ENCODE measurements around the gene MBOAT2.

Gene MBOAT2

GRCh38 chr2:8850845-8851487, 152.5 kb downstream of the MBOAT2 start:
- TF ChIP-seq, protein P1, sequence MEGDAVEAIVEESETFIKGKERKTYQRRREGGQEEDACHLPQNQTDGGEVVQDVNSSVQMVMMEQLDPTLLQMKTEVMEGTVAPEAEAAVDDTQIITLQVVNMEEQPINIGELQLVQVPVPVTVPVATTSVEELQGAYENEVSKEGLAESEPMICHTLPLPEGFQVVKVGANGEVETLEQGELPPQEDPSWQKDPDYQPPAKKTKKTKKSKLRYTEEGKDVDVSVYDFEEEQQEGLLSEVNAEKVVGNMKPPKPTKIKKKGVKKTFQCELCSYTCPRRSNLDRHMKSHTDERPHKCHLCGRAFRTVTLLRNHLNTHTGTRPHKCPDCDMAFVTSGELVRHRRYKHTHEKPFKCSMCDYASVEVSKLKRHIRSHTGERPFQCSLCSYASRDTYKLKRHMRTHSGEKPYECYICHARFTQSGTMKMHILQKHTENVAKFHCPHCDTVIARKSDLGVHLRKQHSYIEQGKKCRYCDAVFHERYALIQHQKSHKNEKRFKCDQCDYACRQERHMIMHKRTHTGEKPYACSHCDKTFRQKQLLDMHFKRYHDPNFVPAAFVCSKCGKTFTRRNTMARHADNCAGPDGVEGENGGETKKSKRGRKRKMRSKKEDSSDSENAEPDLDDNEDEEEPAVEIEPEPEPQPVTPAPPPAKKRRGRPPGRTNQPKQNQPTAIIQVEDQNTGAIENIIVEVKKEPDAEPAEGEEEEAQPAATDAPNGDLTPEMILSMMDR (conservative IDR thresholded peaks at IDR 0.05; ENCODE audit: low read depth, low read length) = no peak
- no peaks in the 10 kb centered on the region for H3K27me3 ChIP-seq (ENCODE audit: insufficient read depth, low read depth)
- no peaks in the 10 kb centered on the region for H4K20me1 ChIP-seq (ENCODE audit: insufficient read depth)
- no peak overlapping the region for H2AFZ ChIP-seq (ENCODE audit: low read depth)
- H3K9ac ChIP-seq = no peak overlapping the region
- no peaks in the 10 kb centered on the region for H3K4me1 ChIP-seq (ENCODE audit: low read depth, poor library complexity, severe bottlenecking)
- H3K4me2 ChIP-seq = no peak overlapping the region
- no peaks in the 10 kb centered on the region for H3K36me3 ChIP-seq (ENCODE audit: insufficient read depth)
- H3K27ac ChIP-seq = no peak overlapping the region
- H3K79me2 ChIP-seq (ENCODE audit: insufficient read depth, low read depth) = no peaks in the 10 kb centered on the region
- no peak overlapping the region for H3K4me3 ChIP-seq (IDR thresholded peaks at IDR 0.05; ENCODE audit: insufficient read depth, low read depth, low read length)

GRCh38 chr2:8849327-8849726, 154.2 kb downstream of the MBOAT2 start:
- Histone ChIP-seq H4K20me1 (ENCODE audit: insufficient read depth) (no peaks in the 10 kb centered on the region), H3K4me3 (IDR thresholded peaks at IDR 0.05; ENCODE audit: insufficient read depth, low read depth, low read length) (no peak overlapping the region), H3K27me3 (ENCODE audit: insufficient read depth, low read depth) (no peaks in the 10 kb centered on the region), H3K79me2 (ENCODE audit: insufficient read depth, low read depth) (no peaks in the 10 kb centered on the region), H3K36me3 (ENCODE audit: insufficient read depth) (no peaks in the 10 kb centered on the region), H3K4me1 (ENCODE audit: low read depth, poor library complexity, severe bottlenecking) (no peaks in the 10 kb centered on the region), H3K4me2 (no peak overlapping the region), H3K27ac (no peak overlapping the region), H2AFZ (ENCODE audit: low read depth) (no peak overlapping the region), H3K9ac (no peak overlapping the region)
- TF ChIP-seq, protein P1 (conservative IDR thresholded peaks at IDR 0.05; ENCODE audit: low read depth, low read length) = no peak

DNA sequence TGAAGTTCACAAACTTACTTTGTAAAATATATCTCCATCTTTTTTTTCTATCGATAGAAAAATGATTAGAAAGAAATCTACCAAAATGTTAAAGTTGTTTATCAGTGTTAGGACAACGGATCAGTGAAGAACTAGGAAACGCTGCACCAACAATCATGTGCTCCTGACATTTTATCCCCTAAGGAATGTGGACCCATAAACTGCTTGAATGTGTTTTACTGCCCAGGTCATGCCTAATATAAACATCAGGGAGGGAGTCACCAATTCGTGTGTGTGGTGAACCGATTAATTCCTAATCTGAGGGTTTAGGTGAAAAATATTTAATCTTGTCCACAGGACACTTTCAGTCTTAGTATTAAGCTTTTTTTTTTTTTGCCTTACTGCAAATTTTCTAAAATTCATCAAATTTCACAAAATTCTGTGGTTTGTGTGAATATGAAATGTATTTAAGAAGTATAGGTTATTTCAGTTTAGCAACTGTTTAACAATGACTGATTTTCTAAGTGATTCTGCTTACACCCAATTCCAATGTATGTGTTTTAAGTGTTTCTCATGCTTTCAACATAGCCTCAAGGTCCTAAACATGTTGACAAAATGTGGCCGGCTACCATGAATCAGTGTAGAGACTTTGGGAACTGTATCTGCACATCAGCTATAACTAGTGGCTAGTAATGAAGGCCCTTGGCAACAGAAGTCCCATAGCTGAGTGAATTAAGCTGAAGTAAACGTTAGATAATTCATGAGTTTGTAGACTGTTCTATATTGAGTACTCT, 155.0 kb downstream of the MBOAT2 start:
- Histone ChIP-seq H2AFZ (ENCODE audit: low read depth) (no peak overlapping the region), H3K27ac (no peak overlapping the region), H3K4me2 (no peak overlapping the region), H3K36me3 (ENCODE audit: insufficient read depth) (no peaks in the 10 kb centered on the region), H4K20me1 (ENCODE audit: insufficient read depth) (no peaks in the 10 kb centered on the region), H3K9ac (no peak overlapping the region), H3K27me3 (ENCODE audit: insufficient read depth, low read depth) (no peaks in the 10 kb centered on the region), H3K79me2 (ENCODE audit: insufficient read depth, low read depth) (no peaks in the 10 kb centered on the region), H3K4me3 (IDR thresholded peaks at IDR 0.05; ENCODE audit: insufficient read depth, low read depth, low read length) (no peak overlapping the region), H3K4me1 (ENCODE audit: low read depth, poor library complexity, severe bottlenecking) (no peaks in the 10 kb centered on the region)
- TF ChIP-seq, protein P1 (conservative IDR thresholded peaks at IDR 0.05; ENCODE audit: low read depth, low read length) = no peak

- Histone ChIP-seq H3K79me2 (ENCODE audit: insufficient read depth, low read depth) (no peaks in the 10 kb centered on the region), H3K27ac (no peak overlapping the region), H4K20me1 (ENCODE audit: insufficient read depth) (no peaks in the 10 kb centered on the region), H2AFZ (ENCODE audit: low read depth) (no peak overlapping the region), H3K9ac (no peak overlapping the region), H3K4me2 (no peak overlapping the region), H3K27me3 (ENCODE audit: insufficient read depth, low read depth) (no peaks in the 10 kb centered on the region), H3K4me1 (ENCODE audit: low read depth, poor library complexity, severe bottlenecking) (no peaks in the 10 kb centered on the region), H3K36me3 (ENCODE audit: insufficient read depth) (no peaks in the 10 kb centered on the region), H3K4me3 (IDR thresholded peaks at IDR 0.05; ENCODE audit: insufficient read depth, low read depth, low read length) (no peak overlapping the region)
- TF ChIP-seq, protein P1 (conservative IDR thresholded peaks at IDR 0.05; ENCODE audit: low read depth, low read length) = no peak
Measured at GRCh38 chr2:8847400-8847799, 156.1 kb downstream of the MBOAT2 start.

Measured in KMS-11 (cell line).